GM23248 (cell line): Measurements from ENCODE around the gene SHISAL2A.

ENCODE experiments used
- EZH2 ChIP-seq: fragments of 200-600 bp; sonication (generic); IDR thresholded peaks from 2 replicates; pipeline ENCODE4 v1.6.1; 2018; ENCODE audit warnings: antibody characterized with exemption, mild to moderate bottlenecking; ENCODE audit not compliant: insufficient read depth, poor library complexity, severe bottlenecking
- EZH2phosphoT487 ChIP-seq: fragments of 200-600 bp; sonication (generic); IDR thresholded peaks from 2 replicates; pipeline ENCODE4 v1.6.1; 2018; ENCODE audit warnings: antibody characterized with exemption, moderate library complexity, mild to moderate bottlenecking, low read depth; ENCODE audit not compliant: insufficient read depth

DNA sequence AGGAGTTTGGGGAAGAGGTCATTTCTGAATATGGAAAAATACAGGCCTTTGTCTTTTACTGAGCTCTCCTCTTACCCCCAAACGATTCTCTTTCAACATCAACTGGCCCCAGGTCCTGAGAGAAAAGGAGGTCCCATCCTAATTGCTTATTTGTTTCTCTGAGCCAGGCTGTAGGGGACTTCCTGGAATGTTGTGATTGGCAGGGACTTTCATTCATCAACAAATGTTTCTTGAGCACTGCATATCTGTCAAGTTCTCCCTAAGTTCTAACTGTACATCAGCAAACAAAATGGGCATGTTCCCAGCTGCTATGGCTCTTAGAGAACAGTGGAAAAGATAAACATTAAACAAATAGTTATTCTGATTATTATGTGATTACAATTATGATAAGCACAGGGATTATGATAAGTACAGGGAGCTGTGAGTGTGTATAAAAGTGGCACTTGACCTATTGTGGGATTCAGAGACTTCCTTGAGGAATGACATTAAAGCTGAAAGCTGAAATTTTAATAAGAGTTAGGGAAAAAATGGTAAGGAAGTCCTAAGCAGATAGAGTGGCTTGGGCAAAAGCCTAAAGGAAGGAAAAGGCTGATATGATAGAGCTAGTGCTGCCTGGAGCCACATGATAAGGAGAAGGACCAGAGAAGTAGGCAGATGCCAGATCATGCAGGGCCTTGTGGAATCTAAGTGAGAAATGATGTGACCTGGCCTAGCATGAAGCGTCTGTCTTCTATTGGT lies 19.2 kb upstream of the SHISAL2A start:
- TF ChIP-seq EZH2: no peak
- no peak for TF ChIP-seq EZH2phosphoT487
